Measurements from ENCODE around the gene RTN4R. TPM values are rescaled to one million over a fixed set of nuclear protein-coding genes. Genes with fewer than 3 reads are reported as not detected.

The RTN4R gene
- total RNA-seq, 1 donor from 2014 or later = 2.9 TPM

DNA sequence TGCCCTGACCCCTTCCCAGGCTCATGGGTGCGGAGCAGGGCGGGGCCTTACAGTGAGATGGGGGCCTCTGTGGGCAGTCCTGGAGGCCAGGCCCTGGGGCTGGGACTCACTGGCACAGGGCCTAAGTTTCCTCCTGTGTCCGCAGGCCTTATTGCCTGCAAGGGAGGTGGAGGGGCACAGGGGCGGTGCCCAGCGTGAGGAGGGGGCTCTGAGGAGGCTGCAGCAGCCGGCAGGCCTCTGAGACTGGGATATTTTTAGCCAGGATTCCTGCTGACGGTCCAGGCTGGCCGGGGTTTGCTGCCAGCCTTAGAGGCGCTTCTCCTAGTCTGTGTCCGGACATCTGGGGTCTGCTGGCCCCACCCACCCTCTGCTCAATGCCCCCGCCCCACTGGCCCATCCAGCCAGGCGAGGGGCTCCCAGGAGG is 5.7 kb upstream of the RTN4R start:
- Histone ChIP-seq H2AFZ (ENCODE audit: low read depth, low read length) (no peak overlapping the region), H3K27me3 (ENCODE audit: insufficient read depth, low read length) (no peaks in the 10 kb centered on the region), H3K9me3 (ENCODE audit: insufficient read depth, low read depth, low read length) (no peaks in the 10 kb centered on the region), H3K4me1 (ENCODE audit: insufficient read depth, low read length) (no peaks in the 10 kb centered on the region), H3K27ac (ENCODE audit: low read depth, low read length) (no peak overlapping the region), H3K36me3 (ENCODE audit: insufficient read depth, low read length) (no peaks in the 10 kb centered on the region), H3K4me2 (ENCODE audit: low read length) (no peak overlapping the region), H3K79me2 (ENCODE audit: insufficient read depth, low read length) (no peaks in the 10 kb centered on the region), H3K9ac (ENCODE audit: low read length) (no peak overlapping the region), H3K4me3 (ENCODE audit: insufficient read depth, low read depth, low read length) (no peak overlapping the region), H4K20me1 (ENCODE audit: insufficient read depth, low read length) (no peaks in the 10 kb centered on the region)
- H3K36me3 Mint-ChIP-seq (ENCODE audit: low read depth, unreplicated experiment) = no peaks in the 10 kb centered on the region
- H3K27me3 Mint-ChIP-seq (ENCODE audit: low read depth, unreplicated experiment) = peaks cover 17% of the 10 kb centered on the region
- TF ChIP-seq, protein P1, sequence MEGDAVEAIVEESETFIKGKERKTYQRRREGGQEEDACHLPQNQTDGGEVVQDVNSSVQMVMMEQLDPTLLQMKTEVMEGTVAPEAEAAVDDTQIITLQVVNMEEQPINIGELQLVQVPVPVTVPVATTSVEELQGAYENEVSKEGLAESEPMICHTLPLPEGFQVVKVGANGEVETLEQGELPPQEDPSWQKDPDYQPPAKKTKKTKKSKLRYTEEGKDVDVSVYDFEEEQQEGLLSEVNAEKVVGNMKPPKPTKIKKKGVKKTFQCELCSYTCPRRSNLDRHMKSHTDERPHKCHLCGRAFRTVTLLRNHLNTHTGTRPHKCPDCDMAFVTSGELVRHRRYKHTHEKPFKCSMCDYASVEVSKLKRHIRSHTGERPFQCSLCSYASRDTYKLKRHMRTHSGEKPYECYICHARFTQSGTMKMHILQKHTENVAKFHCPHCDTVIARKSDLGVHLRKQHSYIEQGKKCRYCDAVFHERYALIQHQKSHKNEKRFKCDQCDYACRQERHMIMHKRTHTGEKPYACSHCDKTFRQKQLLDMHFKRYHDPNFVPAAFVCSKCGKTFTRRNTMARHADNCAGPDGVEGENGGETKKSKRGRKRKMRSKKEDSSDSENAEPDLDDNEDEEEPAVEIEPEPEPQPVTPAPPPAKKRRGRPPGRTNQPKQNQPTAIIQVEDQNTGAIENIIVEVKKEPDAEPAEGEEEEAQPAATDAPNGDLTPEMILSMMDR (IDR thresholded peaks at IDR 0.05; ENCODE audit: insufficient read depth, low read depth, low read length) = no peak
- TF ChIP-seq EZH2 (IDR thresholded peaks at IDR 0.05; ENCODE audit: insufficient read depth, low read length) = no peak
- H3K27ac Mint-ChIP-seq (ENCODE audit: unreplicated experiment) = no peak overlapping the region
- FAIRE-seq (no peak), DNase-seq (ENCODE audit: low read depth) (no peak)
- H3K4me3 Mint-ChIP-seq (ENCODE audit: unreplicated experiment) = no peak overlapping the region
- H3K9me3 Mint-ChIP-seq (ENCODE audit: unreplicated experiment) = no peaks in the 10 kb centered on the region
- peaks cover 2% of the 10 kb centered on the region for H3K4me1 Mint-ChIP-seq (ENCODE audit: low read depth, unreplicated experiment)

DNA sequence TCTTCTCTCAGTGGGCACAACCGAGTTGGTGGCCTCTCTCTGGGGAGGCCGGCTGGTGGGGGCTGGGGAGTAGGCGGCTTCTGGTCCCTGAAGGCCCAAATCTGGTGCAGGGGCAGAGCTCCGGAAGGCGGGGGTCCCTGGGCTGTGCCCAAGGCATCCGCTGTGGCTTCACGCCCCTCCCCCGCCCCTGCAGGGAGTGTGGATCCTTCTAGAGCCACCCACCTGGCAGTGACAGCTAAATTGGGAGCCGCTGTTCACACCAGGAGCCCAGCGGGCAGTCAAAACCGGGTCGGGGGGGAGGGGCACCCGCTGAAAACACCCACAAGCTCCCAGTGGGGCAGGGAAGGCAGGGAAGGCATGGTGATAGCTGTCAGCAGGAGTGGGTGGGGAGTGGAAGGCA is 4.6 kb upstream of the RTN4R start:
- Histone ChIP-seq H3K36me3 (ENCODE audit: insufficient read depth, low read length) (no peaks in the 10 kb centered on the region), H3K9ac (ENCODE audit: low read length) (no peak overlapping the region), H3K9me3 (ENCODE audit: insufficient read depth, low read depth, low read length) (no peaks in the 10 kb centered on the region), H3K79me2 (ENCODE audit: insufficient read depth, low read length) (no peaks in the 10 kb centered on the region), H3K4me1 (ENCODE audit: insufficient read depth, low read length) (no peaks in the 10 kb centered on the region), H3K27me3 (ENCODE audit: insufficient read depth, low read length) (no peaks in the 10 kb centered on the region), H3K27ac (ENCODE audit: low read depth, low read length) (no peak overlapping the region), H3K4me2 (ENCODE audit: low read length) (no peak overlapping the region), H3K4me3 (ENCODE audit: insufficient read depth, low read depth, low read length) (no peak overlapping the region), H4K20me1 (ENCODE audit: insufficient read depth, low read length) (no peaks in the 10 kb centered on the region), H2AFZ (ENCODE audit: low read depth, low read length) (no peak overlapping the region)
- FAIRE-seq (no peak), DNase-seq (ENCODE audit: low read depth) (no peak)
- Mint-ChIP-seq H3K4me1 (ENCODE audit: low read depth, unreplicated experiment) (peaks cover 2% of the 10 kb centered on the region), H3K27ac (ENCODE audit: unreplicated experiment) (no peak overlapping the region), H3K36me3 (ENCODE audit: low read depth, unreplicated experiment) (no peaks in the 10 kb centered on the region), H3K9me3 (ENCODE audit: unreplicated experiment) (no peaks in the 10 kb centered on the region), H3K4me3 (ENCODE audit: unreplicated experiment) (no peak overlapping the region), H3K27me3 (ENCODE audit: low read depth, unreplicated experiment) (peaks cover 15% of the 10 kb centered on the region)
- TF ChIP-seq, protein P1 (IDR thresholded peaks at IDR 0.05; ENCODE audit: insufficient read depth, low read depth, low read length) = no peak
- no peak for TF ChIP-seq EZH2 (IDR thresholded peaks at IDR 0.05; ENCODE audit: insufficient read depth, low read length)

DNA sequence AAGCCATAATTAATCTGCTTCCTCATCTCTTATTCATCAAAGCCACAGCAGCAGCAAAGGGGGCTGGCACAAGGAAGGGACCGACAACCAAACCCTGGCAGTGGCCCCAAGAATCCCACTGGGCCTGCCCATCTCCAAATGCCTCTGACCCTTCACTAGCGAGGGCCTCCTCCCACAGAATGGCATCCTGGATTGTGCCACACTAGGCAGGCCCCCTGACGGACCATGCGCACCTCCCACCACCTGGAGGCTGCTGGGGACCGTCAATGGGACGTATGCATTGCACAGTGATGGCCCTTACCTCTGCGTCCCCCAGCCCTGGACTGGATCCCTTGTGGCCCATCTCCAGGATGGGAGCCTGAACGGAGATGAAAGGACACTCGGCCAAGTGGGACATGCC is 4.1 kb upstream of the RTN4R start:
- Mint-ChIP-seq H3K27ac (ENCODE audit: unreplicated experiment) (no peak overlapping the region), H3K4me3 (ENCODE audit: unreplicated experiment) (no peak overlapping the region), H3K36me3 (ENCODE audit: low read depth, unreplicated experiment) (no peaks in the 10 kb centered on the region), H3K4me1 (ENCODE audit: low read depth, unreplicated experiment) (peaks cover 2% of the 10 kb centered on the region), H3K9me3 (ENCODE audit: unreplicated experiment) (no peaks in the 10 kb centered on the region), H3K27me3 (ENCODE audit: low read depth, unreplicated experiment) (peaks cover 15% of the 10 kb centered on the region)
- no peak for DNase-seq (ENCODE audit: low read depth)
- no peak for FAIRE-seq
- Histone ChIP-seq H3K27ac (ENCODE audit: low read depth, low read length) (no peak overlapping the region), H3K36me3 (ENCODE audit: insufficient read depth, low read length) (no peaks in the 10 kb centered on the region), H3K9ac (ENCODE audit: low read length) (no peak overlapping the region), H3K4me3 (ENCODE audit: insufficient read depth, low read depth, low read length) (no peak overlapping the region), H3K27me3 (ENCODE audit: insufficient read depth, low read length) (no peaks in the 10 kb centered on the region), H2AFZ (ENCODE audit: low read depth, low read length) (no peak overlapping the region), H4K20me1 (ENCODE audit: insufficient read depth, low read length) (no peaks in the 10 kb centered on the region), H3K9me3 (ENCODE audit: insufficient read depth, low read depth, low read length) (no peaks in the 10 kb centered on the region), H3K4me1 (ENCODE audit: insufficient read depth, low read length) (no peaks in the 10 kb centered on the region), H3K79me2 (ENCODE audit: insufficient read depth, low read length) (no peaks in the 10 kb centered on the region), H3K4me2 (ENCODE audit: low read length) (no peak overlapping the region)
- TF ChIP-seq, protein P1 (IDR thresholded peaks at IDR 0.05; ENCODE audit: insufficient read depth, low read depth, low read length) = no peak
- no peak for TF ChIP-seq EZH2 (IDR thresholded peaks at IDR 0.05; ENCODE audit: insufficient read depth, low read length)
